ENCODE results near the gene SP2. TPM values are rescaled to one million over a fixed set of nuclear protein-coding genes. Genes with fewer than 3 reads are reported as not detected.

SP2 gene
- total and polyA plus RNA-seq, 2 of the 13 experiments (the other 11 are each of a cell fraction or from before 2014, with no cell fraction given) = 1.4 to 4.8 TPM

DNA sequence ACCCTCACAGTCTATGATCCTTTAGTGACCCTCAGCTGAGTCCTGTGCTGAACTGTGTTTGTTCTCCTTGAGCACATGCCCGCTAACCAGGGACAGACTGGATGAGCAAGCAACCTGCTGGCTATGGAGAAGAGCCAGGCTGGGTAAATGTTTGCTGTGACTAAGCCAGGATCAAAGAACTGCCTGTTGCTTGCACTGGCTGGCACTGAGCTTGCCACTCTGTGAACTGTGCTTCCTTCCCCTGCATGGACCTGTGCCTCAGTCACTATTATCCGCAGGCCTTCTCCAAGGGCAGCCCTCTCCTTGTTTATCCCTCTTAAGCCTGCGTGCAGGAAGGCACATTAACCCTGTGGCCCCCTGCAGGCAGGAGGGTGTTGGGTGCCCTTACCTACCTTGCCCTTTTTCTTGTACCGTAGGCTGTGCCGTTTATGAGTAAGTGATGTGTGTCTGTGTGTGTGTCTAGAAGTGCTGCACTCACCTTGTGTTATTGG lies 52.7 kb downstream of the SP2 start (continued):
- TF ChIP-seq NONO (IDR thresholded peaks at IDR 0.05) (no peak), NONO (CRISPR knock-in tag; conservative IDR thresholded peaks at IDR 0.05) (peak; percentile 28; the same call in 1 of the 2 replicates), RFXANK (CRISPR knock-in tag; IDR thresholded peaks at IDR 0.05) (no peak), KDM6A (CRISPR knock-in tag; IDR thresholded peaks at IDR 0.05; ENCODE audit: low read depth) (peak; percentile 50; the same call in 1 of the 2 replicates), ZNF615 (CRISPR knock-in tag; IDR thresholded peaks at IDR 0.05; ENCODE audit: borderline replicate concordance) (0 out of 2 replicates have a peak, but pooled peaks have one; percentile 67), MXD4 (CRISPR knock-in tag; IDR thresholded peaks at IDR 0.05) (peak; percentile 67), ZBTB7A (CRISPR knock-in tag; IDR thresholded peaks at IDR 0.05) (0 out of 2 replicates have a peak, but pooled peaks have one; percentile 50), MIER2 (CRISPR knock-in tag; IDR thresholded peaks at IDR 0.05) (peak; percentile 81), ZNF331 (CRISPR knock-in tag; IDR thresholded peaks at IDR 0.05) (peak; percentile 64; the same call in 1 of the 2 replicates), CHD4 (IDR thresholded peaks at IDR 0.05; ENCODE audit: borderline replicate concordance, low read length) (0 out of 2 replicates have a peak, but pooled peaks have one; percentile 33), HOXA3 (CRISPR knock-in tag; IDR thresholded peaks at IDR 0.05) (peak; percentile 36), MXI1 (IDR thresholded peaks at IDR 0.05; ENCODE audit: borderline replicate concordance, low read depth, low read length) (peak; percentile 76; the same call in 1 of the 3 replicates), ZC3H13 (CRISPR knock-in tag; IDR thresholded peaks at IDR 0.05) (peak; percentile 63; the same call in 1 of the 2 replicates), AGO1 (IDR thresholded peaks at IDR 0.05; ENCODE audit: low read depth, low read length, poor library complexity, severe bottlenecking) (no peak), SP2 (CRISPR knock-in tag; IDR thresholded peaks at IDR 0.05) (0 out of 2 replicates have a peak, but pooled peaks have one; percentile 47), RBAK (CRISPR knock-in tag; IDR thresholded peaks at IDR 0.05) (no peak), CBX5 (CRISPR knock-in tag; IDR thresholded peaks at IDR 0.05; ENCODE audit: borderline replicate concordance) (peak; percentile 60; the same call in 1 of the 2 replicates), ESRRA (CRISPR knock-in tag; IDR thresholded peaks at IDR 0.05; ENCODE audit: low read depth) (0 out of 2 replicates have a peak, but pooled peaks have one; percentile 43), THAP11 (CRISPR knock-in tag; IDR thresholded peaks at IDR 0.05) (peak; percentile 23; the same call in 1 of the 2 replicates), ZNF607 (CRISPR knock-in tag; IDR thresholded peaks at IDR 0.05; ENCODE audit: borderline replicate concordance) (peak; percentile 51; the same call in 1 of the 2 replicates), FOXP1 (IDR thresholded peaks at IDR 0.05) (no peak), FOXP1 (CRISPR knock-in tag; IDR thresholded peaks at IDR 0.05) (peak; percentile 56; the same call in 1 of the 2 replicates), FOXA3 (CRISPR knock-in tag; IDR thresholded peaks at IDR 0.05) (peak; percentile 70), TSC22D2 (CRISPR knock-in tag; IDR thresholded peaks at IDR 0.05; ENCODE audit: borderline replicate concordance) (no peak), ZNF713 (CRISPR knock-in tag; IDR thresholded peaks at IDR 0.05) (no peak)
- TF ChIP-seq, protein P1, sequence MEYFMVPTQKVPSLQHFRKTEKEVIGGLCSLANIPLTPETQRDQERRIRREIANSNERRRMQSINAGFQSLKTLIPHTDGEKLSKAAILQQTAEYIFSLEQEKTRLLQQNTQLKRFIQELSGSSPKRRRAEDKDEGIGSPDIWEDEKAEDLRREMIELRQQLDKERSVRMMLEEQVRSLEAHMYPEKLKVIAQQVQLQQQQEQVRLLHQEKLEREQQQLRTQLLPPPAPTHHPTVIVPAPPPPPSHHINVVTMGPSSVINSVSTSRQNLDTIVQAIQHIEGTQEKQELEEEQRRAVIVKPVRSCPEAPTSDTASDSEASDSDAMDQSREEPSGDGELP (IDR thresholded peaks at IDR 0.05; ENCODE audit: borderline replicate concordance, low read depth) = peak; percentile 74; the same call in 1 of the 2 replicates
- TF ChIP-seq, protein P2, sequence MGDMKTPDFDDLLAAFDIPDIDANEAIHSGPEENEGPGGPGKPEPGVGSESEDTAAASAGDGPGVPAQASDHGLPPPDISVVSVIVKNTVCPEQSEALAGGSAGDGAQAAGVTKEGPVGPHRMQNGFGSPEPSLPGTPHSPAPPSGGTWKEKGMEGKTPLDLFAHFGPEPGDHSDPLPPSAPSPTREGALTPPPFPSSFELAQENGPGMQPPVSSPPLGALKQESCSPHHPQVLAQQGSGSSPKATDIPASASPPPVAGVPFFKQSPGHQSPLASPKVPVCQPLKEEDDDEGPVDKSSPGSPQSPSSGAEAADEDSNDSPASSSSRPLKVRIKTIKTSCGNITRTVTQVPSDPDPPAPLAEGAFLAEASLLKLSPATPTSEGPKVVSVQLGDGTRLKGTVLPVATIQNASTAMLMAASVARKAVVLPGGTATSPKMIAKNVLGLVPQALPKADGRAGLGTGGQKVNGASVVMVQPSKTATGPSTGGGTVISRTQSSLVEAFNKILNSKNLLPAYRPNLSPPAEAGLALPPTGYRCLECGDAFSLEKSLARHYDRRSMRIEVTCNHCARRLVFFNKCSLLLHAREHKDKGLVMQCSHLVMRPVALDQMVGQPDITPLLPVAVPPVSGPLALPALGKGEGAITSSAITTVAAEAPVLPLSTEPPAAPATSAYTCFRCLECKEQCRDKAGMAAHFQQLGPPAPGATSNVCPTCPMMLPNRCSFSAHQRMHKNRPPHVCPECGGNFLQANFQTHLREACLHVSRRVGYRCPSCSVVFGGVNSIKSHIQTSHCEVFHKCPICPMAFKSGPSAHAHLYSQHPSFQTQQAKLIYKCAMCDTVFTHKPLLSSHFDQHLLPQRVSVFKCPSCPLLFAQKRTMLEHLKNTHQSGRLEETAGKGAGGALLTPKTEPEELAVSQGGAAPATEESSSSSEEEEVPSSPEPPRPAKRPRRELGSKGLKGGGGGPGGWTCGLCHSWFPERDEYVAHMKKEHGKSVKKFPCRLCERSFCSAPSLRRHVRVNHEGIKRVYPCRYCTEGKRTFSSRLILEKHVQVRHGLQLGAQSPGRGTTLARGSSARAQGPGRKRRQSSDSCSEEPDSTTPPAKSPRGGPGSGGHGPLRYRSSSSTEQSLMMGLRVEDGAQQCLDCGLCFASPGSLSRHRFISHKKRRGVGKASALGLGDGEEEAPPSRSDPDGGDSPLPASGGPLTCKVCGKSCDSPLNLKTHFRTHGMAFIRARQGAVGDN (CRISPR knock-in tag; IDR thresholded peaks at IDR 0.05) = peak; percentile 86
- TF ChIP-seq, protein P3, sequence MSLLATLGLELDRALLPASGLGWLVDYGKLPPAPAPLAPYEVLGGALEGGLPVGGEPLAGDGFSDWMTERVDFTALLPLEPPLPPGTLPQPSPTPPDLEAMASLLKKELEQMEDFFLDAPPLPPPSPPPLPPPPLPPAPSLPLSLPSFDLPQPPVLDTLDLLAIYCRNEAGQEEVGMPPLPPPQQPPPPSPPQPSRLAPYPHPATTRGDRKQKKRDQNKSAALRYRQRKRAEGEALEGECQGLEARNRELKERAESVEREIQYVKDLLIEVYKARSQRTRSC (CRISPR knock-in tag; IDR thresholded peaks at IDR 0.05; ENCODE audit: low read depth) = no peak

All from HepG2 (cell line).